Neural crest cell (in vitro differentiated cells): ENCODE data around the gene GK. TPM values are rescaled to one million over a fixed set of nuclear protein-coding genes. Genes with fewer than 3 reads are reported as not detected.

Experiments
- DNase-seq: peaks from one replicate; pipeline ENCODE4 v3.0.0; 2021; ENCODE audit warnings: low read depth, mixed read lengths, low spot score
- H3K27ac Mint-ChIP-seq: one replicate; pipeline ENCODE4 v1.8.0; 2021; ENCODE audit warnings: mild to moderate bottlenecking, mixed read lengths; ENCODE audit not compliant: unreplicated experiment
- H3K27me3 Mint-ChIP-seq: 2 replicates; pipeline ENCODE4 v1.8.0; 2021; ENCODE audit warnings: low read depth, mild to moderate bottlenecking, mixed read lengths
- H3K36me3 Mint-ChIP-seq: 2 replicates; pipeline ENCODE4 v1.8.0; 2021; ENCODE audit warnings: low read depth, mild to moderate bottlenecking, mixed read lengths
- H3K4me1 Mint-ChIP-seq: 2 replicates; pipeline ENCODE4 v1.8.0; 2021; ENCODE audit warnings: mixed read lengths
- H3K4me3 Mint-ChIP-seq: one replicate; pipeline ENCODE4 v1.8.0; 2021; ENCODE audit warnings: mild to moderate bottlenecking, mixed read lengths
- H3K9me3 Mint-ChIP-seq: 2 replicates; pipeline ENCODE4 v1.8.0; 2021; ENCODE audit warnings: mixed read lengths
- CTCF ChIP-seq: fragments of 200-600 bp; sonication (generic); conservative IDR thresholded peaks from 2 replicates; pipeline ENCODE4 v1.5.0; 2021; ENCODE audit warnings: antibody characterized with exemption, mild to moderate bottlenecking
- total RNA-seq: library from RNA; stranded (reverse); gene quantifications from 2 replicates; pipeline ENCODE4 v1.2.1, GENCODE V29; 2021

Gene GK
- total RNA-seq, 1 donor from 2014 or later: 17.3 TPM

- H3K4me1 Mint-ChIP-seq: peaks cover 5% of the 10 kb centered on the region
Measured at GRCh38 chrX:30615229-30615628, 38.0 kb upstream of the GK start.

GRCh38 chrX:30618160-30618765 lies 35.0 kb upstream of the GK start:
- H3K27me3 Mint-ChIP-seq: no peaks in the 10 kb centered on the region
- H3K36me3 Mint-ChIP-seq: peaks cover 3% of the 10 kb centered on the region
- peaks cover 16% of the 10 kb centered on the region for H3K9me3 Mint-ChIP-seq
- no peak overlapping the region for H3K4me3 Mint-ChIP-seq
- H3K27ac Mint-ChIP-seq: no peak overlapping the region
- DNase-seq: no peak
- TF ChIP-seq CTCF: no peak
- no peaks in the 10 kb centered on the region for H3K4me1 Mint-ChIP-seq

More at GRCh38 chrX:30615229-30615628, 38.0 kb upstream of the GK start:
- Mint-ChIP-seq H3K27me3 (no peaks in the 10 kb centered on the region), H3K4me3 (no peak overlapping the region), H3K9me3 (peaks cover 7% of the 10 kb centered on the region), H3K36me3 (no peaks in the 10 kb centered on the region), H3K27ac (no peak overlapping the region)
- DNase-seq: no peak
- TF ChIP-seq CTCF: no peak

- Mint-ChIP-seq H3K27me3 (no peaks in the 10 kb centered on the region), H3K36me3 (peaks cover 6% of the 10 kb centered on the region), H3K27ac (no peak overlapping the region), H3K4me3 (no peak overlapping the region), H3K9me3 (peaks cover 21% of the 10 kb centered on the region), H3K4me1 (no peaks in the 10 kb centered on the region)
- DNase-seq: no peak
- TF ChIP-seq CTCF: no peak
Measured at GRCh38 chrX:30620125-30620524, 33.1 kb upstream of the GK start.

- peaks cover 19% of the 10 kb centered on the region for H3K9me3 Mint-ChIP-seq
- no peak overlapping the region for H3K27ac Mint-ChIP-seq
- TF ChIP-seq CTCF: no peak
- no peaks in the 10 kb centered on the region for H3K27me3 Mint-ChIP-seq
- H3K4me1 Mint-ChIP-seq: no peaks in the 10 kb centered on the region
- no peak overlapping the region for H3K4me3 Mint-ChIP-seq
- DNase-seq: no peak
- peaks cover 6% of the 10 kb centered on the region for H3K36me3 Mint-ChIP-seq
Measured at GRCh38 chrX:30620980-30621618, 32.1 kb upstream of the GK start.

GRCh38 chrX:30622361-30622760 lies 30.9 kb upstream of the GK start:
- Mint-ChIP-seq H3K27me3 (no peaks in the 10 kb centered on the region), H3K27ac (no peak overlapping the region), H3K9me3 (peaks cover 18% of the 10 kb centered on the region), H3K4me3 (no peak overlapping the region), H3K4me1 (peaks cover 2% of the 10 kb centered on the region), H3K36me3 (peaks cover 6% of the 10 kb centered on the region)
- no peak for DNase-seq
- no peak for TF ChIP-seq CTCF
